ENCODE results near the gene TRMT10B. TPM values are rescaled to one million over a fixed set of nuclear protein-coding genes. Genes with fewer than 3 reads are reported as not detected.

TRMT10B gene
- total RNA-seq, 4 donors from 2014 or later, result 5.5 to 11.2 (median 6.8) TPM

DNA sequence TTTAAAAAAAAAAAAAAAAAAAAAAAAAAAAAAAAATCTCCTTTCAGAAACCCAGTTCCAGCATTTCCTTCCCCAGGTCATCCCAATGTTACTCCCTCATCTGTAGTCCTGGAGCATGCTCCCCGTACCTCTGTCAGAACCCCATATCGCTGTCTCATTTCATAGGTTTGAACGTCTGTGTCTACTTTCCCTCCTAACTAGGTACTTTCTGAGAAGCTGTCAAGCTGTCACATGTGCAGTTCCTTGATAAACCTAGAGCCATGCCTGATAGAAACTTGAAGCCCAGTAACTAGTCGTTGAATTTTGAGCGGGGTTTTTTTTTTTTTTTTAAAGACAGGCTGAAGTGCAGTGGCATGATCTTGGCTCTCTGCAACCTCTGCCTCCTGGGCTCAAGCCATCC lies 15.7 kb downstream of the TRMT10B start:
- intact Hi-C loops (cut with DNase I), result no loop called here
- no peaks in the 10 kb centered on the region for H3K27me3 ChIP-seq
- no peak overlapping the region for H3K4me3 ChIP-seq
- WGBS, result 90% methylated on average over 5 of the region's 5 CpGs
- TF ChIP-seq POLR2A (IDR thresholded peaks at IDR 0.05; ENCODE audit: low read depth) (no peak), POLR2AphosphoS5 (IDR thresholded peaks at IDR 0.05) (no peak), EP300 (IDR thresholded peaks at IDR 0.05) (no peak)
- TF ChIP-seq, protein P1, sequence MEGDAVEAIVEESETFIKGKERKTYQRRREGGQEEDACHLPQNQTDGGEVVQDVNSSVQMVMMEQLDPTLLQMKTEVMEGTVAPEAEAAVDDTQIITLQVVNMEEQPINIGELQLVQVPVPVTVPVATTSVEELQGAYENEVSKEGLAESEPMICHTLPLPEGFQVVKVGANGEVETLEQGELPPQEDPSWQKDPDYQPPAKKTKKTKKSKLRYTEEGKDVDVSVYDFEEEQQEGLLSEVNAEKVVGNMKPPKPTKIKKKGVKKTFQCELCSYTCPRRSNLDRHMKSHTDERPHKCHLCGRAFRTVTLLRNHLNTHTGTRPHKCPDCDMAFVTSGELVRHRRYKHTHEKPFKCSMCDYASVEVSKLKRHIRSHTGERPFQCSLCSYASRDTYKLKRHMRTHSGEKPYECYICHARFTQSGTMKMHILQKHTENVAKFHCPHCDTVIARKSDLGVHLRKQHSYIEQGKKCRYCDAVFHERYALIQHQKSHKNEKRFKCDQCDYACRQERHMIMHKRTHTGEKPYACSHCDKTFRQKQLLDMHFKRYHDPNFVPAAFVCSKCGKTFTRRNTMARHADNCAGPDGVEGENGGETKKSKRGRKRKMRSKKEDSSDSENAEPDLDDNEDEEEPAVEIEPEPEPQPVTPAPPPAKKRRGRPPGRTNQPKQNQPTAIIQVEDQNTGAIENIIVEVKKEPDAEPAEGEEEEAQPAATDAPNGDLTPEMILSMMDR (IDR thresholded peaks at IDR 0.05), result no peak
- no peak for DNase-seq (ENCODE audit: extremely low spot score)
- no peaks in the 10 kb centered on the region for H3K9me3 ChIP-seq
- peaks cover 14 to 67% (median 40%) of the 10 kb centered on the region in 4 donors for H3K36me3 ChIP-seq
- H3K4me1 ChIP-seq, result no peaks in the 10 kb centered on the region
- no peak overlapping the region for H3K27ac ChIP-seq (replicated peaks in 1 of 4)

DNA sequence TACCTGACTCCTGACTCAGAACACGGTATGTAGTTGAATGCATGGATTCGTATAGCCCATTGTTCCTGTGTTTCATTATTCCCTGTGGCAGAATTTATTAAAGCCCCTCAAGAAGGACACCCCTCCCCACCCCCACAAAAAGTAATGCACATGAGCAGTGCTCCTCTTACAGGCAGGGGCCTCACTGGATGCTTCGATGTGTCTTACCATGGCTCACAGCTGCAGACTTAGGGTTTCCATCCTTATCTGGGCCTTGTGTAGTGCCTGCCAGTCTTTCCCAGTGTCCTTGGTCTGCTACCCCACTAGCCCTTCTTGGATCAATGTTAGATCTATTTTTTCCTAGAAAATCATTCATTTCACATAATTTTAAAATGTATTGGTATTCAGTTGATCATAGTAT lies 16.4 kb downstream of the TRMT10B start:
- Histone ChIP-seq H3K27ac (replicated peaks in 1 of 4) (no peak overlapping the region), H3K9me3 (no peaks in the 10 kb centered on the region), H3K36me3 (peaks cover 17 to 67% (median 37%) of the 10 kb centered on the region in 4 donors), H3K4me3 (no peak overlapping the region), H3K4me1 (no peaks in the 10 kb centered on the region), H3K27me3 (no peaks in the 10 kb centered on the region)
- WGBS, result 97% methylated on average over 3 of the region's 3 CpGs
- TF ChIP-seq POLR2AphosphoS5 (IDR thresholded peaks at IDR 0.05), result no peak
- TF ChIP-seq POLR2A (IDR thresholded peaks at IDR 0.05; ENCODE audit: low read depth), result no peak
- no peak for TF ChIP-seq EP300 (IDR thresholded peaks at IDR 0.05)
- TF ChIP-seq, protein P1 (IDR thresholded peaks at IDR 0.05), result no peak
- no peak for DNase-seq (ENCODE audit: extremely low spot score)
- intact Hi-C loops (cut with DNase I), result no loop called here

GRCh38 chr9:37775216-37775919 lies 21.8 kb downstream of the TRMT10B start:
- H3K27me3 ChIP-seq, result no peaks in the 10 kb centered on the region
- no peak overlapping the region for H3K4me3 ChIP-seq
- intact Hi-C loops (cut with DNase I), result no loop called here
- H3K4me1 ChIP-seq, result no peaks in the 10 kb centered on the region
- H3K36me3 ChIP-seq, result peaks cover 33 to 99% (median 75%) of the 10 kb centered on the region in 4 donors
- no peak for TF ChIP-seq EP300 (IDR thresholded peaks at IDR 0.05)
- TF ChIP-seq, protein P1 (IDR thresholded peaks at IDR 0.05), result no peak
- no peak for TF ChIP-seq POLR2A (IDR thresholded peaks at IDR 0.05; ENCODE audit: low read depth)
- no peak for TF ChIP-seq POLR2AphosphoS5 (IDR thresholded peaks at IDR 0.05)
- DNase-seq (ENCODE audit: extremely low spot score), result no peak
- no peak overlapping the region for H3K27ac ChIP-seq (replicated peaks in 1 of 4)
- 100% methylated on average over 1 of the region's 1 CpG for WGBS
- H3K9me3 ChIP-seq, result no peaks in the 10 kb centered on the region

- peaks cover 37 to 100% (median 77%) of the 10 kb centered on the region in 4 donors for H3K36me3 ChIP-seq
- WGBS, result 87% methylated on average over 5 of the region's 5 CpGs
- H3K9me3 ChIP-seq, result no peaks in the 10 kb centered on the region
- H3K27me3 ChIP-seq, result no peaks in the 10 kb centered on the region
- DNase-seq (ENCODE audit: extremely low spot score), result no peak
- H3K27ac ChIP-seq (replicated peaks in 1 of 4), result no peak overlapping the region
- no peak overlapping the region for H3K4me3 ChIP-seq
- intact Hi-C loops (cut with DNase I), result no loop called here
- no peak for TF ChIP-seq EP300 (IDR thresholded peaks at IDR 0.05)
- TF ChIP-seq, protein P1 (IDR thresholded peaks at IDR 0.05), result no peak
- H3K4me1 ChIP-seq, result no peaks in the 10 kb centered on the region
Measured at GRCh38 chr9:37776328-37776727, 22.7 kb downstream of the TRMT10B start.

DNA sequence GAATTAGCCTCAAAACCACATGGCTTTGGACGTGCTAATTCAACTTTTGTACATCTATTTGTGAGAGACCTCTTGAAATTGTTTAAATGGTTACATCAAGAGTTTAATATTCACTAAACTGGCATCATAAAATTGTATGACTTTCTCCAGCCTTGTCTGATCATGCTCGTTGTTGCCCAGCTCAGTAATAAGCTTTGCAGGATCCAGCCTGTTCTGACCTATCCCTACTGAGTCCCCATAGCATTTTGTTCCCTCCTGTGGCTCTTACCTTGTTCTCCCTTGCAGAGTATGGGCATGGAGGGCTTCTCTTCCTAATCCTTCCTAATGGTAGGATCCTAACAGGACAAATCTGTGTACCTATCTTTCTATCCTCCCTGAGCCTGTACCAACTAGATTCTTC lies 24.9 kb downstream of the TRMT10B start:
- TF ChIP-seq POLR2AphosphoS5 (IDR thresholded peaks at IDR 0.05) (no peak), POLR2A (IDR thresholded peaks at IDR 0.05; ENCODE audit: low read depth) (no peak), EP300 (IDR thresholded peaks at IDR 0.05) (no peak)
- TF ChIP-seq, protein P1 (IDR thresholded peaks at IDR 0.05), result no peak
- intact Hi-C loops (cut with DNase I), result no loop called here
- Histone ChIP-seq H3K4me1 (peaks cover 2 to 16% (median 9%) of the 10 kb centered on the region in 4 donors), H3K9me3 (no peaks in the 10 kb centered on the region), H3K27me3 (no peaks in the 10 kb centered on the region), H3K4me3 (no peak overlapping the region), H3K27ac (replicated peaks in 1 of 4) (no peak overlapping the region), H3K36me3 (peaks cover 35 to 100% (median 82%) of the 10 kb centered on the region in 4 donors)
- DNase-seq (ENCODE audit: extremely low spot score), result no peak
- WGBS, result 70% methylated on average over 2 of the region's 2 CpGs
